DND-41 (cell line): Measurements from ENCODE around the gene NCMAP.
"Not testable (repeated sequence)": the region's sequence is repeated elsewhere in the genome, so short reads cannot be mapped to it uniquely, and the experiment has no call there.

Experiments
- CTCF ChIP-seq: IDR thresholded peaks from 2 replicates; pipeline ENCODE4 v1.5.1; 2012; ENCODE audit warnings: borderline replicate concordance, low read length, moderate library complexity, mild to moderate bottlenecking; ENCODE audit not compliant: poor library complexity, severe bottlenecking; ENCODE audit errors: extremely low read depth
- EZH2 ChIP-seq: IDR thresholded peaks from 3 replicates; pipeline ENCODE4 v1.6.1; 2012; ENCODE audit warnings: borderline replicate concordance, low read depth, mild to moderate bottlenecking, moderate library complexity, low read length, inconsistent platforms; ENCODE audit not compliant: severe bottlenecking

DNA sequence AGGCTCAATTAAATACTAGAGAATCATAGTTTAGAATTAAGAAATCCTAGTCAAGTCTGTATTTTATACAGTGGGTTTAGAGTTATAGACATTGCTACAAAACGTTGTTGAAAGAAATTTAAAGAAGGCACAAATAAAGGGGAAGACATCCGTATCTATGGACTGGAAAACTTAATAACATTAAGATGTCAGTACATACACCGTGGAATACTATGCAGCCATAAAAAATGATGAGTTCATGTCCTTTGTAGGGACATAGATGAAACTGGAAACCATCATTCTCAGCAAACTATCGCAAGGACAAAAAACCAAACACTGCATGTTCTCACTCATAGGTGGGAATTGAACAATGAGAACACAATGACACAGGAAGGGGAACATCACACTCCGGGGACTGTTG lies 35.6 kb upstream of the NCMAP start:
- TF ChIP-seq CTCF, EZH2: not testable (repeated sequence)
